ENCODE results near the gene KDF1.

GRCh38 chr1:26941311-26941710 is 19.0 kb downstream of the KDF1 start:
- TF ChIP-seq CTCF (IDR thresholded peaks at IDR 0.05; ENCODE audit: insufficient read depth, low read length, poor library complexity, severe bottlenecking) (no peak), EZH2phosphoT487 (conservative IDR thresholded peaks at IDR 0.05; ENCODE audit: low read length) (no peak)
